ENCODE results near the gene ZNF43. TPM values are rescaled to one million over a fixed set of nuclear protein-coding genes. Genes with fewer than 3 reads are reported as not detected.
"Not testable (repeated sequence)": the region's sequence is repeated elsewhere in the genome, so short reads cannot be mapped to it uniquely, and the experiment has no call there.

ZNF43 gene
- polyA plus RNA-seq (2011; rRNA removed) = 4.1 and 6.3 TPM in 2 replicates
- 11.7 and 17.4 TPM in 2 replicates for polyA minus RNA-seq (2011; rRNA and poly(A)+ RNA removed)

DNA sequence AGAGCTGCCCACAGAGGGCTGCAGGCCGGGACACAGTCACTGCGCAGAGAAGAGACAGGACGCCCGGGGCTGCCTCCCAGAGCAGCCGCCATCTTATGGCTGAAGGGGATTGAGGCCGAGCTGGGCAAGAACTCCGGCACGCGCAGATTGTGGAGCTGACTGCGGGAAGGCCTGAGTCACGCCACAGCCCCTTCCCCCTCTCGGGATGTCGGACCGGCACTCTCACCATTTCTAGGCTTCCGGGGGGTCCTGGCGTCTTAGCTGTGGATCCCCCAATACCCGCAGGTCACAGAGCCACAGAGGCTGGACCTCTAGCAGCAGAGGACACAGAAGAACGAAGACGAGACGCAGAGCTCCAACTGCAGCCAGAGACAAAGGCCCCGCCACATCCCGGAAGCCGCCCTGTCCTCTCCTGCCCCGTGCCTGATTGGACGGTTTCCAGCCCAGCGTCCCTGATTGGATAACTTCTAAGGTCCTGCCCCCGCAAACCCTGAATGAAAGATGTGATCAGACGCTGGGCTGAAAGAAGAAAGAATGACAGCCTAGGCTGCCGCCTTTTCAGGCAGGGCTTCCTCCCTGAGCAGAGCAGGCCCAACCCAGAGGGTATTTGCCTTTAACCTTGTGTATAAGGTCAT is at the start of gene ZNF43:
TSS of gene ZNF43 (minus strand) at position 373 of the 635 bp plus-strand sequence. CDS start at position 229, 144 bp downstream.
- H3K27ac ChIP-seq (ENCODE audit: low read depth, low read length) = peak within 1 kb of the TSS; percentile 97
- DNase-seq (ENCODE audit: low read depth, low spot score) = peak; percentile 86
- peak within 1 kb of the TSS; percentile 77 for H3K4me3 ChIP-seq (ENCODE audit: low read depth, low read length)
- no peaks in the 10 kb centered on the region for H3K27me3 ChIP-seq (ENCODE audit: control insufficient read depth, insufficient read depth, low read length)
- TF ChIP-seq, protein P1, sequence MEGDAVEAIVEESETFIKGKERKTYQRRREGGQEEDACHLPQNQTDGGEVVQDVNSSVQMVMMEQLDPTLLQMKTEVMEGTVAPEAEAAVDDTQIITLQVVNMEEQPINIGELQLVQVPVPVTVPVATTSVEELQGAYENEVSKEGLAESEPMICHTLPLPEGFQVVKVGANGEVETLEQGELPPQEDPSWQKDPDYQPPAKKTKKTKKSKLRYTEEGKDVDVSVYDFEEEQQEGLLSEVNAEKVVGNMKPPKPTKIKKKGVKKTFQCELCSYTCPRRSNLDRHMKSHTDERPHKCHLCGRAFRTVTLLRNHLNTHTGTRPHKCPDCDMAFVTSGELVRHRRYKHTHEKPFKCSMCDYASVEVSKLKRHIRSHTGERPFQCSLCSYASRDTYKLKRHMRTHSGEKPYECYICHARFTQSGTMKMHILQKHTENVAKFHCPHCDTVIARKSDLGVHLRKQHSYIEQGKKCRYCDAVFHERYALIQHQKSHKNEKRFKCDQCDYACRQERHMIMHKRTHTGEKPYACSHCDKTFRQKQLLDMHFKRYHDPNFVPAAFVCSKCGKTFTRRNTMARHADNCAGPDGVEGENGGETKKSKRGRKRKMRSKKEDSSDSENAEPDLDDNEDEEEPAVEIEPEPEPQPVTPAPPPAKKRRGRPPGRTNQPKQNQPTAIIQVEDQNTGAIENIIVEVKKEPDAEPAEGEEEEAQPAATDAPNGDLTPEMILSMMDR (IDR thresholded peaks at IDR 0.05; ENCODE audit: low read depth, low read length) = no peak
- POLR2A ChIA-PET = interaction anchor here (0.6 to 3.0 kb wide), 10 partner anchors 8 to 1437 kb away, joined by 3 to 23 read pairs (median 4); partner anchors contain the start of genes ZNF100, ZNF429 and ZNF430
- CTCF ChIA-PET = no interaction called here
- peaks cover 30% of the 10 kb centered on the region for H3K9me3 ChIP-seq (ENCODE audit: control insufficient read depth, insufficient read depth, low read length)

DNA sequence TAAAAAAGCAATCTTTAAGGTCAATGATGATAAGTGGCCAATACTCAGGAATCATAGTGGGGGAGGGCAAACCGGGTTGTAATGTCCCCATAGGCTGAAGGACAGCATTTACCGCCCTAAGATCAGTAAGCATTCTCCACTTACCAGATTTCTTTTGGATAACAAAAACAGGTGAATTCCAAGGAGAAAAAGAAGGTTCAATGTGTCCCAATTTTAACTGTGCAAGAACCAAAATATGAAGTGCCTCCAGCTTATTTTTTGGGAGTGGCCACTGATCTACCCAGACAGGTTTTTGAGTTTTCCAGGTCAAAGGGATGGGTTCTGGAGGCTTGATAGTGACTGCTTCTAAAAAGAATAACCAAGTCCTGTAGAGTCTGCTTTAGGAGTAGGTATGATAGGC is 49.5 kb upstream of the ZNF43 start:
- H3K4me3 ChIP-seq (ENCODE audit: low read depth, low read length); H3K27me3 ChIP-seq (ENCODE audit: control insufficient read depth, insufficient read depth, low read length); DNase-seq (ENCODE audit: low read depth, low spot score); H3K9me3 ChIP-seq (ENCODE audit: control insufficient read depth, insufficient read depth, low read length); POLR2A ChIA-PET; CTCF ChIA-PET; H3K27ac ChIP-seq (ENCODE audit: low read depth, low read length): not testable (repeated sequence)

DNA sequence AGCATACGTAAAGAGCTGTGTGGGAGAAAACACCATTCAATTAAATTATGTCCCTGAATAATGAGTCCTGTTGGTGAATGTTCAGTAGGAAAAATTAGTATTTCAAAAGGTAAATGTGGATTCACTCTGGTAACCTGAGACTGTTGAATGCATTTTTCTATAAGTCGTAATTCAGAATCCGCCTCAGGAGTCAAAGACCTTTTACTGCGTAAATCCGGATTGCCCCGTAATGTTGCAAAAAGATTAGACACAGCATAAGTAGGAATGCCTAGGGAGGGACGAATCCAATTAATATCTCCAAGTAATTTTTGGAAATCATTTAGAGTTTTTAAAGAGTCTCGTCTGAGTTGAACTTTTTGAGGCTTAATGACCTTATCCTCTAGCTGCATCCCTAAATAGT is 48.8 kb upstream of the ZNF43 start:
- H3K27me3 ChIP-seq (ENCODE audit: control insufficient read depth, insufficient read depth, low read length); POLR2A ChIA-PET; H3K4me3 ChIP-seq (ENCODE audit: low read depth, low read length); DNase-seq (ENCODE audit: low read depth, low spot score); H3K27ac ChIP-seq (ENCODE audit: low read depth, low read length); H3K9me3 ChIP-seq (ENCODE audit: control insufficient read depth, insufficient read depth, low read length); CTCF ChIA-PET: not testable (repeated sequence)

DNA sequence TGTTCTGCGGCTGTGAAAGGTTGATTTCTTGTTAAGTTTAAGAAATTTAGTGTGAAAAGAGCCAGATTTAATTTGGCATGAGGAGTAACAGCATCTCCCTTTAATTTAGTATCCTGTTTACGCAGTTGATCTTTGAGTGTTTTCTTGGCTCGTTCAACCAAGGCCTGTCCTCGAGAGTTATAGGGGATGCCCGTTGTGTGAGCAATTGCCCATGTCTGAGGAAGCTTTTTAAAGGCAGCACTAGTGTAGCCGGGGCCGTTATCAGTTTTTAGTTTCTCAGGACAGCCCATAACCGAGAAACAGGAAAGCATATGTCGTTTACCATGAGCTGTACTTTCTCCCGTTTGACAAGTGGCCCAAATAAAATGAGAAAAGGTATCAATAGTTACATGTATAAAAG is 47.5 kb upstream of the ZNF43 start:
- POLR2A ChIA-PET = no interaction called here
- Histone ChIP-seq H3K27me3 (ENCODE audit: control insufficient read depth, insufficient read depth, low read length) (no peaks in the 10 kb centered on the region), H3K4me3 (ENCODE audit: low read depth, low read length) (no peak overlapping the region), H3K9me3 (ENCODE audit: control insufficient read depth, insufficient read depth, low read length) (peaks cover 12% of the 10 kb centered on the region; the same call in 1 of the 2 replicates), H3K27ac (ENCODE audit: low read depth, low read length) (no peak overlapping the region)
- DNase-seq (ENCODE audit: low read depth, low spot score) = no peak
- TF ChIP-seq, protein P1 (IDR thresholded peaks at IDR 0.05; ENCODE audit: low read depth, low read length) = no peak
- CTCF ChIA-PET = no interaction called here

DNA sequence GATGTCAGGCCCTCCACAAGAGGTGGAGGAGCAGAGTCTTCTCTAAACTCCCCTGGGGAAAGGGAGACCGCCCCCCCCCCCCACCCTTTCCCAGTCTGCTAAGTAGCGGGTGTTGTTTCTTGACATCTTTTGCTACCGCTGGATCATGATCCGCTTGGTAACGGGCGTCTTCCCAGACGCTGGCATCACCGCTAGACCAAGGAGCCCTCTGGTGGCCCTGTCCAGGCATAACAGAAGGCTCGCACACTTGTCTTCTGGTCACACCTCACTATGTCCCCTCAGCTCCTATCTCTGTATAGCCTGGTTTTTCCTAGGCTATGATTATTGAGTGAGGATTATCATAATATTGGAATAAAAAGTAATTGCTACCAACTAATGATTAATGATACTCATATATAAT is 44.8 kb upstream of the ZNF43 start:
- DNase-seq (ENCODE audit: low read depth, low spot score); H3K27ac ChIP-seq (ENCODE audit: low read depth, low read length); H3K4me3 ChIP-seq (ENCODE audit: low read depth, low read length); H3K27me3 ChIP-seq (ENCODE audit: control insufficient read depth, insufficient read depth, low read length); POLR2A ChIA-PET; CTCF ChIA-PET: not testable (repeated sequence)
- peaks cover 12% of the 10 kb centered on the region; the same call in 1 of the 2 replicates for H3K9me3 ChIP-seq (ENCODE audit: control insufficient read depth, insufficient read depth, low read length)

DNA sequence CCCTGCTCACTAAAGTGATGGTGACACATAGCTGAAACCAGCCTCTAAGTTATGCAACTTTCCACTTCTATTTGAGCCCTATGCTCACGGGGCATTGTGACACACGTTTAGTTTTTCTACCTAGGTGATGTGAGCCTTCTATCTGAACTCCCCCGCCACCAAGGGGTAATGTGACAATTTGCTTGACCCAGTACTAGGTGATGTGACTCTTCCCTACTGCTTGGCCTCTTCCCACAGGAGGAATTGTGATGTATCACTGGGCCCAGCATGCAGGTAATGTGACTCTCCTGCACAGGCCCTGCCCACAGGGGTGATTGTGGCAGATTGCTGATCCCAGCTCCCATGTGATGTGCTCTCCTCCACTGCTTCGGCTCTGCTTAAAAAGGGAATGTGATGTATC is 42.7 kb upstream of the ZNF43 start:
- peaks cover 12% of the 10 kb centered on the region; the same call in 1 of the 2 replicates for H3K9me3 ChIP-seq (ENCODE audit: control insufficient read depth, insufficient read depth, low read length)
- H3K27ac ChIP-seq (ENCODE audit: low read depth, low read length) = no peak overlapping the region
- CTCF ChIA-PET = no interaction called here
- no peak overlapping the region for H3K4me3 ChIP-seq (ENCODE audit: low read depth, low read length)
- POLR2A ChIA-PET = no interaction called here
- TF ChIP-seq, protein P1 (IDR thresholded peaks at IDR 0.05; ENCODE audit: low read depth, low read length) = no peak
- no peak for DNase-seq (ENCODE audit: low read depth, low spot score)
- H3K27me3 ChIP-seq (ENCODE audit: control insufficient read depth, insufficient read depth, low read length) = no peaks in the 10 kb centered on the region
